Esophagus muscularis mucosa (tissue), 3 donors: ENCODE measurements around the gene PRKCE.

ENCODE experiments used
- EP300 ChIP-seq: sonication (generic); formaldehyde crosslinking; IDR thresholded peaks from one replicate; pipeline ENCODE4 v1.6.1; 2017; ENCODE audit warnings: antibody characterized with exemption
- TF ChIP-seq, protein P1 (sequence below), 3 experiments: fragments of 200-600 bp in 2 of 3; fragments of 450-650 bp in 1 of 3; sonication (generic) in 2 of 3; IDR thresholded peaks; one replicate each; pipeline ENCODE4 v1.5.1; 2017 to 2019; ENCODE audit warnings: antibody characterized with exemption in 3 of 3, mild to moderate bottlenecking in 2 of 3, moderate library complexity in 1 of 3

GRCh38 chr2:46171996-46172546, 520.6 kb downstream of the PRKCE start:
- TF ChIP-seq, protein P1, sequence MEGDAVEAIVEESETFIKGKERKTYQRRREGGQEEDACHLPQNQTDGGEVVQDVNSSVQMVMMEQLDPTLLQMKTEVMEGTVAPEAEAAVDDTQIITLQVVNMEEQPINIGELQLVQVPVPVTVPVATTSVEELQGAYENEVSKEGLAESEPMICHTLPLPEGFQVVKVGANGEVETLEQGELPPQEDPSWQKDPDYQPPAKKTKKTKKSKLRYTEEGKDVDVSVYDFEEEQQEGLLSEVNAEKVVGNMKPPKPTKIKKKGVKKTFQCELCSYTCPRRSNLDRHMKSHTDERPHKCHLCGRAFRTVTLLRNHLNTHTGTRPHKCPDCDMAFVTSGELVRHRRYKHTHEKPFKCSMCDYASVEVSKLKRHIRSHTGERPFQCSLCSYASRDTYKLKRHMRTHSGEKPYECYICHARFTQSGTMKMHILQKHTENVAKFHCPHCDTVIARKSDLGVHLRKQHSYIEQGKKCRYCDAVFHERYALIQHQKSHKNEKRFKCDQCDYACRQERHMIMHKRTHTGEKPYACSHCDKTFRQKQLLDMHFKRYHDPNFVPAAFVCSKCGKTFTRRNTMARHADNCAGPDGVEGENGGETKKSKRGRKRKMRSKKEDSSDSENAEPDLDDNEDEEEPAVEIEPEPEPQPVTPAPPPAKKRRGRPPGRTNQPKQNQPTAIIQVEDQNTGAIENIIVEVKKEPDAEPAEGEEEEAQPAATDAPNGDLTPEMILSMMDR (IDR thresholded peaks at IDR 0.05): no peak
- TF ChIP-seq EP300: no peak
